SK-N-MC (cell line): Measurements from ENCODE around the gene PA2G4.

Experiments
- EZH2 ChIP-seq: fragments of 200-600 bp; sonication (generic); IDR thresholded peaks from one replicate; pipeline ENCODE4 v1.6.1; 2017; ENCODE audit warnings: antibody characterized with exemption
- POLR2AphosphoS5 ChIP-seq: IDR thresholded peaks from 2 replicates; pipeline ENCODE4 v1.6.1; 2012; ENCODE audit warnings: mild to moderate bottlenecking, low read depth, low read length, borderline replicate concordance

DNA sequence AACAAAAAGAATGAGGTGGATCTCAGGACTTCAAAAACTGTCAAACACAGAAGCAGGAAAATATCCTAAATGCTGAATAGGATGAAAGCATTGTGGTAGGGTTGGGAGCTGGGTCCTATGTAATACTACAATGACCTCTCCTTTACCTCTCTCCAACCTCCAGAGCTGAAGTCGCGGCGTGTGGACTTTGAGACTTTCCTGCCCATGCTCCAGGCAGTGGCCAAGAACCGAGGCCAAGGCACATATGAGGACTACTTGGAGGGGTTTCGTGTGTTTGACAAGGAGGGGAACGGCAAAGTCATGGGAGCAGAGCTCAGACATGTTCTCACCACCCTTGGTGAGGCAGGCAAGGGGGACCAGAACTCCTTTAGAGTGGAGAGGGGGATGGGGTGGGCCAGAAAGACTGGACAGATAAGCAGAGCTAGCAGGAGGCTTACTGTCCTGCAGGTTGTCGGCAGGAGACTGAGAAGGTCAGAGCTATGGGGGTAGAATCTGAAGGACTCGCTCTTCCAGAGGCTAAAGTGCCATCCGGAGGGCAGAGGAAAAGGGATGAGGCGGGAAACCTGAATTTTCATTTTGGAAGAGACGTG, 51.0 kb downstream of the PA2G4 start:
- TF ChIP-seq EZH2 (no peak), POLR2AphosphoS5 (no peak)
